ENCODE data around the gene PRKCG.
A peak's percentile ranks its signal among the peaks of the same experiment; 100 is the strongest.
"Not testable (repeated sequence)": the region's sequence is repeated elsewhere in the genome, so short reads cannot be mapped to it uniquely, and the experiment has no call there.

Gene PRKCG

GRCh38 chr19:53881482-53882390 is at the start of gene PRKCG:
TSS of gene PRKCG (plus strand) at chr19:53882197. CDS start at chr19:53882495, 298 bp downstream.
- DNase-seq, result no peak

GRCh38 chr19:53832861-53833260 is 49.1 kb upstream of the PRKCG start:
- not testable (repeated sequence) for DNase-seq

GRCh38 chr19:53838446-53838845 is 43.6 kb upstream of the PRKCG start:
- DNase-seq, result not testable (repeated sequence)

- not testable (repeated sequence) for DNase-seq
These were observed 41.8 kb upstream of the PRKCG start for GRCh38 chr19:53840241-53840640.

- DNase-seq, result peak; percentile 22
These were observed 41.1 kb upstream of the PRKCG start for GRCh38 chr19:53840914-53841313.

GRCh38 chr19:53844849-53845246 is 37.1 kb upstream of the PRKCG start:
- no peak for DNase-seq

- DNase-seq, result no peak
These were observed 34.4 kb upstream of the PRKCG start for GRCh38 chr19:53847555-53847954.

GRCh38 chr19:53849237-53849676 is 32.7 kb upstream of the PRKCG start:
- DNase-seq, result no peak

- no peak for DNase-seq
These were observed 28.3 kb upstream of the PRKCG start for GRCh38 chr19:53853707-53854106.

- no peak for DNase-seq
These were observed 17.6 kb upstream of the PRKCG start for GRCh38 chr19:53864308-53864836.

GRCh38 chr19:53865523-53865917 is 16.5 kb upstream of the PRKCG start:
- DNase-seq, result no peak

GRCh38 chr19:53865918-53866864 is 15.8 kb upstream of the PRKCG start:
- DNase-seq, result peak; percentile 17

GRCh38 chr19:53866865-53867224 is 15.2 kb upstream of the PRKCG start:
- no peak for DNase-seq

GRCh38 chr19:53867225-53868090 is 14.5 kb upstream of the PRKCG start, which contains the start of gene MYADM:
TSS of gene MYADM (plus strand) at chr19:53867883. CDS start at chr19:53873530, 5,647 bp downstream.
- DNase-seq, result peak; percentile 96

- peak; percentile 17 for DNase-seq
These were observed 13.7 kb upstream of the PRKCG start for GRCh38 chr19:53868091-53868891.

GRCh38 chr19:53868892-53869804 is 12.8 kb upstream of the PRKCG start:
- DNase-seq, result peak; percentile 83

GRCh38 chr19:53869805-53870484 is 12.1 kb upstream of the PRKCG start:
- DNase-seq, result not testable (repeated sequence)

- DNase-seq, result no peak
These were observed 11.5 kb upstream of the PRKCG start for GRCh38 chr19:53870485-53870844.

- DNase-seq, result no peak
These were observed 10.5 kb upstream of the PRKCG start for GRCh38 chr19:53871454-53871853.

GRCh38 chr19:53872762-53873161 is 9.2 kb upstream of the PRKCG start:
- no peak for DNase-seq

Measured in amniotic stem cell (primary cell).